ELF-1 (cell line): Measurements from ENCODE around the gene PRLR.
"Not testable (repeated sequence)": the region's sequence is repeated elsewhere in the genome, so short reads cannot be mapped to it uniquely, and the experiment has no call there.

Experiments used
- DNase-seq: peaks from one replicate; pipeline ENCODE4 v3.0.0-alpha.2; 2016; ENCODE audit warnings: low read depth, low spot score

PRLR gene

DNA sequence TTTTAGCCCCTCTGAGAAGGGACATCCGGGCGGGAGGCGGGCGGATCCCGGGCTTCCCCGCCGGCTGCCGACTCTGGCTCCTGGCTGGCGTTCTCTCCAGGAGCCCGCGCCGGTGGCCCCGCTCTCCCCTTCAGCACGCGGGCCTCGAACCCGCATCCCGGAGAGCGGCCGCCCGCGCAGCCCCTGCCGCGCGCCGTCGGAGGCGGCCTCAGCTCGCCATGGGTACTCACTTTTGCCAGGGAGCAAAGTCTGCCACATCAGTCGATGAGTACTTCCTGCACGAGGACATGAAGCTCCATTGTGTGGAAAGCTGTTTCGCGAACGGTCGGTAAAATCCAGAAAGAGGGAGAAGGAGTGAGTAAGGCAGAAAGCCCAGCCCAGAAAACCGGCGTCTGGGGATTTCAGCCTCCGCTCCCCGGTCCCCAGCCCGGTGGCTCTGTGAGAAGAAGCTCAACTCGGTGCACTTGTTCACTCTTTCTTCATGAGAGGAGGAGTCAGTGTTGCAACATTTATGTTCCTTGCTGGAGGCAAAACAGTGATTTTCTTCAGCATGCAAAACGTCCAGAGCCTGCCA, at the start of gene PRLR:
TSS of gene PRLR (minus strand) at position 450 of the 574 bp plus-strand sequence. CDS start 140,867 bp downstream, outside the sequence.
- peak; percentile 64 for DNase-seq

DNA sequence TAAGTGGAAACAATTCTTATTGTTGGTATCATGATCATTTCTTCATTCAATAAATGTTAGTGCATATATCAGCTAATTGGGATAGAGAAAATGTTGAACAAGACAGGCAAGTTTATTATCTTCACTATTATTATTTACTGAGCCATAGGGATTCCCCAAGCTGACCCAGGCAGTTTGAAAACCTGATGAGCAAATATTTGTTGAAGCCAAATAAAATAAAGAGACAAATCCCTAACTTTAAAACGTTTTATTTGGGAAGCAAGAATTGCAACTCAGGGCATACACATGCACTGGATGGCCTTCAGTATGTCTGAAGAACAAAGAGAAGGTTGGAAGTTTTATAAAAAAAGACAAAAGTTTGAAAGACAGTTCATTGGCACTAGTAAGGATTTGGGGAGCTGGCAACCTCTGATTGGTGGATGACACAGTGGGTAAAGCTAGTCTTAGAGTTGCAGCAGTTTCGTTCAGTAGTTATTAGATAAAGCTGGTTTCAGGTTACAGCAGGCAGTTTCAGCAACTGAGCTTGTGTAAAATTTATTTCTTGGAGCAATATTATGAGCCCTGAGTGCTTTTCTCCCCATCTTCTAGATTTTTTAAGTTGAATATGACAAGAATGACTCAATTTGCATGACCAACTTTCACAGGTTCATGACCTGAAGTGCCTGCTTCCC, 44.7 kb upstream of the PRLR start:
- no peak for DNase-seq

- DNase-seq: no peak
These were observed 38.7 kb upstream of the PRLR start for GRCh38 chr5:35269006-35269405.

- no peak for DNase-seq
These were observed 36.0 kb upstream of the PRLR start for GRCh38 chr5:35266276-35266675.

DNA sequence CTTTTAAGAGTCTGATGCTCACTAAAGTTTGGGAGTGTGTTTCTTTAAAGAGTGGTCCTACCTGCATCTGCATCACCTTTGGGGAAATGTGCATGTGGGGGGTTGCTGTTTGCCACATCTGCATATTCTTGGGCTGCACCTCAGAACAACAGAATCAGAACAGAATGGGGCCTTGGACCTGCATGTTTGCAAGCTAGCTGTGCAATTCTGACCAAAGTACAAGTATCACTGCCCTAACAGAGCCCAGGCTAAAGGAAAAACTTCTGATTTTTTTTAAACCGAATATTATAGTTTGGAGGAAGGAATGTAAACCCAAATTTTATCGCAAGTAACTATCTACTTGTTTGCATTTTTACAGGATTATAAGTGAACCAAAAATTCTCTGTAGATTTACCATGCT, 34.2 kb upstream of the PRLR start:
- no peak for DNase-seq

- DNase-seq: no peak
These were observed 33.1 kb upstream of the PRLR start for GRCh38 chr5:35263266-35263877.

DNA sequence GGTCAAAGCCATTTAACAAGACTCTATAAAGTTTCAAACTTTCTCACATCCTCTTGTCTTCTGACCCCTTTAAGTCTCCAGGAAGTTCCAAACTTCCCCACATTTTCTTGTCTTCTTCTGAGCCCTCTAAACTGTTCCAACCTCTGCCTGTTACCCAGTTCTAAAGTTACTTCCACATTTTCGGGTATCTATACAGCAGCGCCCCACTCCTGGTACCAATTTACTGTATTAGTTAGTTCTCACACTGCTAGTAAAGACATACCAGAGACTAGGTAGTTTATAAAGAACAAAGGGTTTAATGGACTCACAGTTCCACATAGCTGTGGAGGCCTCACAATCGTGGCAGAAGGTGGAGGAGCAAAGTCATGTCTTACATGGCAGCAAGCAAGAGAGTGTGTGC, 23.3 kb upstream of the PRLR start:
- DNase-seq: no peak

DNA sequence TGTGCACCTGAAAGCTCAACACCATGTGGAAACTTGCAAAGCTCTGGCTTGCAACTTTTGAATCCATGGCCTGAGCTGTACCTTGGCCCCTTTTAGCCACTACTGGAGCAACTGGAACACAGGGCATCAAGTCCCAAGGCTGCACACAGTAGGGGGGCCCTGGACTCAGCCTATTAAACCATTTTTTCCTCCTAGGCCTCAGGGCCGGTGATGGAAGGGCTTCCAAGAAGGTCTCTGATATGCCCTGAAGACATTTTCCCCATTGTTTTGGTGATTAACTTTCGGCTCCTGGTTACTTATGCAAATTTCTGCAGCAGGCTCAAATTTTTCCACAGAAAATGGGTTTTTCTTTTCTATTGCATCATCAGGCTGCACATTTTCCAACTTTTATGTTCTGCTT, 22.7 kb upstream of the PRLR start:
- DNase-seq: no peak

- no peak for DNase-seq
These were observed 18.8 kb upstream of the PRLR start for GRCh38 chr5:35248843-35249780.

GRCh38 chr5:35247648-35248034, 17.4 kb upstream of the PRLR start:
- no peak for DNase-seq

GRCh38 chr5:35246900-35247647, 16.8 kb upstream of the PRLR start:
- DNase-seq: no peak

- peak; percentile 57 for DNase-seq
These were observed 16.1 kb upstream of the PRLR start for GRCh38 chr5:35246411-35246810.

DNA sequence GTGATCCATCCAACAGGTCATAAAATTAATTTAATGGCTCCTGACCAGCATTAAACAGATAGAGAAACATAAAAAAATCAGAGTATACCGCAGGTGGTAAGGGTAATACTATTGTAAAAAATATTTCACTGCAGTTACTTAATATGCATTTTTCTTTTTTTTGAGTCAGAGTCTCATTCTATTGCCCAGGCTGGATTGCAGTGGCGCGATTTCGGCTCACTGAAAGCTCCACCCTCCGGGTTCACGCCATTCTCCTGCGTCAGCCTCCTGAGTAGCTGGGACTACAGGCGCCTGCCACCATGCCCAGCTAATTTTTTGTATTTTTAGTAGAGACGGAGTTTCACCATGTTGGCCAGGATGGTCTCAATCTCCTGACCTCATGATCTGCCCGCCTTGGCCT, 15.1 kb upstream of the PRLR start:
- DNase-seq: not testable (repeated sequence)

DNA sequence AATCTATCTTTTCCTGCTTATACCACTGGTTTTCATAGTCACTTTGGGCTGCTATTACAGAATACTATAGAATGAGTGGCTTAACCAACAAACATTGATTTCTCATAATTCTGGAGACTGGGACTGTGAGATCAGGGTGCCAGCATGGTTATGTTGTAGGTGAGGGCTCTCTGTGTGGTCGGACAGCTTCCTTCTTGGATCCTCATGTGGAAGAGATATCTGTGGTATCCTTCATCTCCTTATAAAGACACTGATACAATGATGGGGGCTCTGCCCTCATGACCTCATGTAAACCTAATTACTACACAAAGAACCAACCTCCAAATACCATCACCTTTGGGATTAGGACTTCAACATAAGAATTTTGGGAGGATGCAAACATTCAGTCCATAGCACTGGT, 13.9 kb upstream of the PRLR start:
- no peak for DNase-seq

DNA sequence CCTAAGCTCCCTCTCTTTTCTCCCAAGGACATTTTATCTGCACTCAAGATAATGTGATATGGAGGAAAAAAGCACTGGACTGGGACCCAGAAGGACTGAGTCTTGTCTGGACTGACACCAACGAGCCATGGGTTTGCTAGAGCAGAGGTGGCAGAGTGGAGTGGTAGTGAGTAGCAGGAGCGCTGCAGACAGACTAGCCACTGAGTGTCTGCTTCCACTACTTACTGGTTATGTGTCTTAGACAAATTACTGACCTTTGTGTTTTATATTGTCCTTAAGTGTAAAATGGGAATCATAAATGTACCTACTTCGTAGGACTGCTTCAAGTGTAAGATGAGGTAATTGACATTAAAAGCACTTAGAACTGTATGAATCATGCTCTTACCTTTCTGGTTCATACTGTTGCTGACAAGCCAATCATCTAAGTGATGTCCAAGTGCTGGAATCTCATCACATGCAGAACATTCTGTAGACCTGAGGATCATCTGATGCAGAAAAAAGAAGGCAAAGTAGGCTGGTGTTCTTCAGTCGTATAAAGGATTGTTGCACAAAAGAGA, 12.5 kb upstream of the PRLR start:
- no peak for DNase-seq

DNA sequence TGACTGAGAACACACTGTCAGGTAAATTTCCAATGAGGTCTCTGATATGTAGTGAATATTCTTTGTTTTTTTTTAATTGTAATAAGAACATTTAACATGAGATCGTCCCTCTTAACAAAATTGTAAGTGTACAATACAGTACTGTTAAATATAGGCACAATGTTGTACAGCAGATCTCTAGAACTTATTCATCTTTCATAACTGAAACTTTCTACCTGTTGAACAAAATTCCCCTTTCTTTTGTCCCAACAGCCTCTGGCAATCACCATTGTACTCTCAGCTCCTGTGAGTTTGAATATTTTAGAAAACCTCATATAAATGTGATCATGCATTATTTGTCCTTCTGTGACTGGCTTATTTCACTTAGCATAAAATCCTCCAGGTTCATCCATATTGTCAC, 10.6 kb upstream of the PRLR start:
- DNase-seq: no peak

DNA sequence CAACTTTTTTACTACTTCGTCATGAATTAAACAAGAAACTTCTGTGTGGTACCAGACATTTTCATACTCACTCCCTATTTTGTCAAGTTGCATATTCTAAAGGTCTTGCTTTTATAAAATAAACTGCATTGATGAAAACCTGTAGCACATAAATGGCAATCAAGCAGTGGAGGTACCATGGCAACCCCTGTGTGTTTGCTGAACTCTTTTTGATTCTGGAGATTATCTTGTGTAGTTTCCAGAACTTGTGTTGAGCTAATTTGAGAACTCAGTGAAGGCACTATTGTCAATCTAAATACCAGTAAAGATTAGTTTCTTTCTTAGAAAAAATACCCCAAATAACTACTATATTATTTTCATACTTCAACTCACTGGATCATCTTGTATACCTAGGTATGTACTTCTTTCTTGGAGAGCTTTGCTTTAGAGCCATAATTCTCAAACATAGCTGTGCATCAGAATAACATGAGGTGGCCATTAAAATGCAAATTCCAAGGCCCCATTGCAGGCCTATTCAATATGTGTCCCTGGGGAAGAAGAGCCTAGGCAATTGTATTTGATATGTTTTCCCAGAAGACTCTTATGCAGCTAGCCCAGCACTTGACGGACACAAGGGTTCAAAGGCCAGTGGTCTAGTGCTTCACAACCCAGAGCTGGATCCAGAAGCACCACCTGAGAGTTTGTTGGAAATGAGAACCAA, 9.8 kb upstream of the PRLR start:
- no peak for DNase-seq

GRCh38 chr5:35239476-35239875, 9.2 kb upstream of the PRLR start:
- DNase-seq: no peak

DNA sequence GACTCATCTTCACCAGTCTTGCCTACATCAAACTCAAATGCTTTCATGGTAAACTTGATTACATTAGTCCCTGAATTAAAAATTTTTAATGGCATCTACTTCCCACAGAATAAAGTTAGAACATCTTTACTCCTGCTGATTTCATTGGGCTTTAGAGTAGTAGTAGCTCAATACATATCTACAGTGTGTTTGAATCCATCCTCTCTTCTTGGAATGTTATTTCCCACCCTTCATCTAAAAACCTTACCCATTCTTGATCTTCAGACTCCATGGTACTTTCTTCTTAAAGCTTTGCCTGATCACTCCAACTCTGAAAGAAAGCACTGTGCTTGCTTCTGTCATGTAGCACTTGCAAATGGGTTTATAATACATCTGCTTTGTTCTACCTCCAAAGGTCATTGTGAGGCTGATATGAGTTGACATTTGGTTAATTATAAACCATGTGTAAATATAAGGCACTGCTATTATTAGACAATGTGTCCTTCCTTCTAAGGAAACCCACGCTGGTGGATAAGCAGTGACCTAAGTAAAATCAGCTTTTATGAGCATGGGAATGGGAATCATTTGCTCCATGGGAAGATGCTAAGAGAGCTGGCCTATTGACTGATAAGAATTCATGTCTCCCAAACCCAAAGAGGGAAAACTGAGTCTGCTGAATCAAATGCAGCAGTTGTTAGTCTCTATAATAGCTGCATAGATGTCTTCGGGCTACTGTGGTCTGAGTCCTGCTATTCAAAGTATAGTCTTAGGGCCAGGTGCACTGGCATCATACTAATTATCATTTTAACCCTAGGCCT, 7.5 kb upstream of the PRLR start:
- DNase-seq: no peak

GRCh38 chr5:35236770-35237169, 6.5 kb upstream of the PRLR start:
- no peak for DNase-seq
